Skeletal muscle tissue (tissue), 4 donors: Measurements from ENCODE around the gene UCP3. TPM values are rescaled to one million over a fixed set of nuclear protein-coding genes. Genes with fewer than 3 reads are reported as not detected.

Experiments
- H3K27ac ChIP-seq: one replicate; pipeline ENCODE4 v1.7.0; 2013; ENCODE audit warnings: mild to moderate bottlenecking, low read depth, low read length, inconsistent platforms
- H3K27me3 ChIP-seq, 3 donors: one replicate each; pipeline ENCODE4 v1.7.0; 2013; ENCODE audit warnings: low read length in 3 of 3; ENCODE audit not compliant: control insufficient read depth in 3 of 3, insufficient read depth in 3 of 3
- H3K36me3 ChIP-seq, 3 donors: one replicate each; pipeline ENCODE4 v1.7.0; 2013; ENCODE audit warnings: low read length in 3 of 3; ENCODE audit not compliant: control insufficient read depth in 3 of 3, insufficient read depth in 3 of 3
- H3K4me1 ChIP-seq, 3 donors: one replicate each; pipeline ENCODE4 v1.7.0; 2013; ENCODE audit warnings: low read length in 3 of 3, mild to moderate bottlenecking in 3 of 3; ENCODE audit not compliant: control insufficient read depth in 3 of 3, insufficient read depth in 3 of 3
- H3K4me3 ChIP-seq, 3 donors: one replicate each; pipeline ENCODE4 v1.7.0; 2013; ENCODE audit warnings: low read length in 3 of 3
- H3K9ac ChIP-seq, 3 donors: one replicate each; pipeline ENCODE4 v1.7.0; 2013; ENCODE audit warnings: low read length in 3 of 3, mild to moderate bottlenecking in 3 of 3, moderate library complexity in 2 of 3, low read depth in 1 of 3
- H3K9me3 ChIP-seq, 3 donors: one replicate each; pipeline ENCODE4 v1.7.0; 2013; ENCODE audit warnings: low read length in 3 of 3; ENCODE audit not compliant: control insufficient read depth in 3 of 3
- total RNA-seq: library from RNA; depleted of rRNA; stranded (reverse); fragments of >200 nt; gene quantifications from one replicate; pipeline ENCODE4 v1.2.3, GENCODE V29; 2014
- donor health status: Osteomylitis.

Gene UCP3
- total RNA-seq, 1 donor from 2014 or later: 1.6 TPM

- H3K4me3 ChIP-seq: no peak overlapping the region
- H3K4me1 ChIP-seq: peaks cover 31 to 38% (median 36%) of the 10 kb centered on the region in 3 donors
- no peaks in the 10 kb centered on the region for H3K27me3 ChIP-seq
- peak overlapping the region; percentile 94 for H3K27ac ChIP-seq
- H3K36me3 ChIP-seq: peaks cover 43 to 45% (median 44%) of the 10 kb centered on the region in 3 donors
- peak overlapping the region in 1 of 3 donors; percentile 18 for H3K9ac ChIP-seq
- H3K9me3 ChIP-seq: no peaks in the 10 kb centered on the region
These were observed 28.6 kb downstream of the UCP3 start for GRCh38 chr11:73980001-73980961.

DNA sequence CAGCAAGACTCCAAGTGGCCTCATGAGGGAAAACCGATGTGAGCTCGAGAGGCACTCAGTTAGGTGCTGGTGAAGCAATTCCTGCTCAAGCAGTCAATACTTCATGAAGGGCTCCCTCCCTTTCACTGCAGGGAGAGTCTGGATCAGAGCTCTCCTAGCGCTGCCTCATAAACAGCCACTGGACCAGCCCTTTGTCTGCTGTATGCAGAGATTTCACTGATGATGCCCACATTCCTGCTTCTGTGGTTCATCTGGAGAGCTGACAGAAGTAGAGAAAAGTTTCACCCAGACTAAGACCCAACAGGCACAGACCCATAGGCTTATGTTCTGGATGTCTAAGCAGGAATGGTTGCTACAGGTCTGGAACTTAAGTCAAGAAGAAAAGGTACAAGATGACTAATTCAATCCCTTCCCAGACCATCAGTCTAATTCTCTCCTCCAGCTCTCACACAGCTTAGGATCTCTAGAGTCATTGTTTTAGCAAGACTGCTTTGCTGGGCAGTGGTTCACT, 30.3 kb downstream of the UCP3 start:
- Histone ChIP-seq H3K9me3 (no peaks in the 10 kb centered on the region), H3K4me1 (peaks cover 21 to 33% (median 30%) of the 10 kb centered on the region in 3 donors), H3K4me3 (no peak overlapping the region), H3K36me3 (peaks cover 52 to 59% (median 58%) of the 10 kb centered on the region in 3 donors), H3K27me3 (no peaks in the 10 kb centered on the region), H3K27ac (no peak overlapping the region), H3K9ac (no peak overlapping the region)

- Histone ChIP-seq H3K4me1 (peaks cover 18 to 30% (median 25%) of the 10 kb centered on the region in 3 donors), H3K27me3 (no peaks in the 10 kb centered on the region), H3K27ac (no peak overlapping the region), H3K4me3 (no peak overlapping the region), H3K36me3 (peaks cover 52 to 59% (median 58%) of the 10 kb centered on the region in 3 donors), H3K9me3 (no peaks in the 10 kb centered on the region), H3K9ac (no peak overlapping the region)
These were observed 30.9 kb downstream of the UCP3 start for GRCh38 chr11:73977856-73978519.

DNA sequence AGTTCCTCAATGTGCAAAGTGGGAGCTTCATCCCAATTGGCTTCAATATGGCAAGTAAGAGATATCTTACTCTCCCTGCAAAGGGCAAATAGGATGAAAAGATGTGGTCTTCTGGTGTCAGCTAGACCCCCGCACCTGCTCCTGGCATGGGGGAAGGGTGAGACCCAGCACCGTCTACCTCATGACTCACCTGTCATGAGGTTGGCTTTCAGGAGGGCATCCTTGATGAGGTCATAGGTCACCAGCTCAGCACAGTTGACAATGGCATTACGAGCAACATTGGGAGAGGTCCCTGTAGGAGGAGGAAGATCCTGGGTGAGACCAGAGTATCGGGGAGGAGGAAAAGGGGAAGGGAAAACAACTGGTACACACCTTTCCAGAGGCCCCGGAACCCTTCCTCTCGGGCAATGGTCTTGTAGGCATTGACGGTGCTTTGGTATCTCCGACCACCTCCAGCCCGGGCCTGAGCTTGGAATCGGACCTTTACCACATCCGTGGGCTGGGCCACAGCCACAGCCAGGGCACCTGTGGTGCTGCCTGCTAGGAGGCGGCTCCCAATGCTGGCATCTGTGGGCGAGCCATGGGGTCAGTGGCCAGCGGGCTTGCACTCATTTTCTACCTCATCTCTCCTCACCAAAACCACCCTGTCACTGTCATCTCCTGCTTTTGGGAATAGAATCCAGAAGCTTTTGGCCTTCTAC, 32.3 kb downstream of the UCP3 start:
- no peaks in the 10 kb centered on the region for H3K27me3 ChIP-seq
- H3K9ac ChIP-seq: no peak overlapping the region
- H3K4me3 ChIP-seq: no peak overlapping the region
- no peak overlapping the region for H3K27ac ChIP-seq
- no peaks in the 10 kb centered on the region for H3K9me3 ChIP-seq
- H3K36me3 ChIP-seq: peaks cover 52 to 59% (median 58%) of the 10 kb centered on the region in 3 donors
- peaks cover 12 to 17% (median 15%) of the 10 kb centered on the region in 3 donors for H3K4me1 ChIP-seq

DNA sequence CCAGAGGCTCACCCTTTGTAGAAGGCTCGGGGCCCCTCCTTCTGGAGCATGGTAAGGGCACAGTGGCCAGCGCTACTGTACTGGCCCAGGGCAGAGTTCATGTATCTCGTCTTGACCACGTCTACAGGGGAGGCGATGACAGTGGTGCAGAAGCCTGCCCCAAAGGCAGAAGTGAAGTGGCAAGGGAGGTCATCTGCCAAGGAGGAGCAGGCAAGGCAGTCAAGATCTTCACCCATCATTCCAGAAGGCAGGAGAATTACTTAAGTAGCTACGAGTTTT, 33.5 kb downstream of the UCP3 start:
- no peak overlapping the region for H3K27ac ChIP-seq
- H3K9me3 ChIP-seq: no peaks in the 10 kb centered on the region
- H3K4me3 ChIP-seq: no peak overlapping the region
- H3K36me3 ChIP-seq: peaks cover 48 to 55% (median 54%) of the 10 kb centered on the region in 3 donors
- no peaks in the 10 kb centered on the region for H3K27me3 ChIP-seq
- H3K4me1 ChIP-seq: peaks cover 0 to 11% (median 6%) of the 10 kb centered on the region in 3 donors
- H3K9ac ChIP-seq: no peak overlapping the region

- Histone ChIP-seq H3K27me3 (no peaks in the 10 kb centered on the region), H3K36me3 (peaks cover 44 to 54% (median 52%) of the 10 kb centered on the region in 3 donors), H3K4me1 (peaks cover 0 to 7% (median 2%) of the 10 kb centered on the region in 3 donors)
These were observed 34.0 kb downstream of the UCP3 start for GRCh38 chr11:73974604-73975478.

DNA sequence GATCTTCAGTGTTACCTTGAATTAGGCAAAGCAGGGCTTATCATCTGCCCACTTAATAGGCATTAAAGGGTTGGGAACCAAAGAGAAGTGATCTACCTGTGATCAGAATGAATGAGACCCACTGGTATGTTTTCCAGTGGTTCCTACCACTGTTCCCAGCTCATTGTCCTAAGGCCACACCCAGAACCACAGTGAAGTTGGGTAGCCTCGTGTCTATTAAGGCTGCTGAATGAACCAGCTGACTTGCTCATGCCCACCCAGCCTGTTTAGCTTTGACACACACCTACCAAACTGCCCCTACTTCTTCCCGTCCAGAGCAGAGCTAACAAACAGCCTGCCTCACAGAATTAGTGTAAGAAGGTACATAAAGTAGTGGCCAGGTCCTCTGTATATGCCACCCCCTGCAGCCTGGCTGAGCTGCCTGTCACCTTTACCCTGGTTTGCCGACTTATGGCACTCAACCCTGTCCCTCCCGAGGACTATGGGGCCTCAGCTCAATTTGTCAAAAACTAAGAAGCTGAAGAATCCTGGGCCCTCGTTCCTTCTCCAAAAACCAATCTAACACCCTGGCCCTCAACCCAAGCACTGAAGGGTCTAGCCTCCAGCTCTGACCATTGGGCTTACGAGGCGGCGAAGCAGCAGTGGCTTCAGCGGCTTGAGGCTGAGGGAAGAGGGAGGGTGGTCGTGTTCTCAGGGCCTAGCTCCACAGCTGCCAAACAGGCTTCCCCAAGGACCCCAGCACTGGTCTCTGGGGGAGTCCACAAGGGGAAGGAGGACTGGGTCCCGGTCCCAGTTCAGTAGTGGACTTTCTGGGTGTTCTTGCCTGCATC, 36.0 kb downstream of the UCP3 start:
- Histone ChIP-seq H3K36me3 (peaks cover 30 to 37% (median 36%) of the 10 kb centered on the region in 3 donors), H3K4me3 (no peak overlapping the region), H3K9me3 (no peaks in the 10 kb centered on the region), H3K27ac (no peak overlapping the region), H3K27me3 (no peaks in the 10 kb centered on the region), H3K4me1 (peaks cover 0 to 5% (median 0%) of the 10 kb centered on the region in 3 donors), H3K9ac (no peak overlapping the region)

More at GRCh38 chr11:73974604-73975478, 34.0 kb downstream of the UCP3 start:
- Histone ChIP-seq H3K27ac (no peak overlapping the region), H3K9ac (no peak overlapping the region), H3K9me3 (no peaks in the 10 kb centered on the region), H3K4me3 (no peak overlapping the region)

DNA sequence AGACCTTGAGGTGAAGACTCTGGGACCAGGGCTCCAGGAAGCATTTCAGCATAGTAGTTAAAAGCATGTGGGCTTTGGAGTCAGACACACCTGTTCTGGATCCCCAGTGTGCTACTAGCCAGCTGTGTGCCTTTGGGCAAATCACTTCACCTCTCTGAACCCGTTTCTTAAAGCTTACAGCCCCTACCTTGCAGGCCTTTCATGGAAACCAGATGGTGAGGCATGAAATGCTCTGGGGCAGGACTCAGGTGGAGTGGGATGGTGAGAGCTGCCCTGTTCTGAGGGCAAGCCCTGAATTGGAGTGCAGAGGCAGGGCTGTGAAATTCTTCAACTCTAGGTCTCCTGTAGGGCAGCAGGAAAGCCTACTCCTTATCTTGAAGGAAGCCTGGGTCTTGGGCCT, 36.7 kb downstream of the UCP3 start:
- no peaks in the 10 kb centered on the region for H3K27me3 ChIP-seq
- no peak overlapping the region for H3K9ac ChIP-seq
- H3K27ac ChIP-seq: no peak overlapping the region
- H3K36me3 ChIP-seq: peaks cover 24 to 31% (median 29%) of the 10 kb centered on the region in 3 donors
- no peak overlapping the region for H3K4me3 ChIP-seq
- peaks cover 0 to 5% (median 0%) of the 10 kb centered on the region in 3 donors for H3K4me1 ChIP-seq
- no peaks in the 10 kb centered on the region for H3K9me3 ChIP-seq
